Naive B cell (primary cell): ENCODE results near the gene FMNL2. TPM values are rescaled to one million over a fixed set of nuclear protein-coding genes. Genes with fewer than 3 reads are reported as not detected.

Experiments
- ATAC-seq, 2 donors: fragments of 150-1000 bp; cut with Tn5 transposase; 2 replicates each; pipeline ENCODE4 v1.10.0; 2021; ENCODE audit warnings: low read depth in 2 of 2, mild to moderate bottlenecking in 2 of 2, moderate library complexity in 2 of 2
- DNase-seq: peaks from one replicate; pipeline ENCODE4 v3.0.0; 2022
- H3K27ac Mint-ChIP-seq, 6 donors: one replicate each; pipeline ENCODE4 v1.8.0; 2020 to 2022; ENCODE audit warnings: mild to moderate bottlenecking in 6 of 6, mixed read lengths in 6 of 6, moderate library complexity in 5 of 6, inconsistent platforms in 2 of 6
- H3K27me3 Mint-ChIP-seq, 3 donors: one replicate each; pipeline ENCODE4 v1.8.0; 2021 to 2022; ENCODE audit warnings: mixed read lengths in 3 of 3, mild to moderate bottlenecking in 1 of 3
- H3K36me3 Mint-ChIP-seq, 2 donors: one replicate each; pipeline ENCODE4 v1.8.0; 2020 to 2022; ENCODE audit warnings: mixed read lengths in 2 of 2, inconsistent platforms in 1 of 2, mild to moderate bottlenecking in 1 of 2
- H3K4me1 Mint-ChIP-seq, 3 donors: one replicate each; pipeline ENCODE4 v1.8.0; 2020 to 2022; ENCODE audit warnings: mixed read lengths in 3 of 3, inconsistent platforms in 1 of 3, mild to moderate bottlenecking in 1 of 3, moderate library complexity in 1 of 3
- H3K4me3 Mint-ChIP-seq, 8 donors: one replicate each; pipeline ENCODE4 v1.8.0; 2020 to 2022; ENCODE audit warnings: mild to moderate bottlenecking in 8 of 8, mixed read lengths in 8 of 8, moderate library complexity in 8 of 8, inconsistent platforms in 2 of 8
- H3K9me3 Mint-ChIP-seq, 7 donors: one replicate each; pipeline ENCODE4 v1.8.0; 2020 to 2022; ENCODE audit warnings: mixed read lengths in 7 of 7, mild to moderate bottlenecking in 5 of 7, inconsistent platforms in 2 of 7, moderate library complexity in 1 of 7
- polyA plus RNA-seq, 6 donors: library from polyadenylated mRNA; unstranded; fragments of 300-500 nt; fragmentation: Illumina TruSeq; gene quantifications; one replicate each; pipeline ENCODE4 v1.2.3, GENCODE V29; 2021; ENCODE audit warnings: low read depth in 6 of 6

The FMNL2 gene
- polyA plus RNA-seq, 6 donors from 2014 or later = 0.08 to 1.4 (median 0.61) TPM

DNA sequence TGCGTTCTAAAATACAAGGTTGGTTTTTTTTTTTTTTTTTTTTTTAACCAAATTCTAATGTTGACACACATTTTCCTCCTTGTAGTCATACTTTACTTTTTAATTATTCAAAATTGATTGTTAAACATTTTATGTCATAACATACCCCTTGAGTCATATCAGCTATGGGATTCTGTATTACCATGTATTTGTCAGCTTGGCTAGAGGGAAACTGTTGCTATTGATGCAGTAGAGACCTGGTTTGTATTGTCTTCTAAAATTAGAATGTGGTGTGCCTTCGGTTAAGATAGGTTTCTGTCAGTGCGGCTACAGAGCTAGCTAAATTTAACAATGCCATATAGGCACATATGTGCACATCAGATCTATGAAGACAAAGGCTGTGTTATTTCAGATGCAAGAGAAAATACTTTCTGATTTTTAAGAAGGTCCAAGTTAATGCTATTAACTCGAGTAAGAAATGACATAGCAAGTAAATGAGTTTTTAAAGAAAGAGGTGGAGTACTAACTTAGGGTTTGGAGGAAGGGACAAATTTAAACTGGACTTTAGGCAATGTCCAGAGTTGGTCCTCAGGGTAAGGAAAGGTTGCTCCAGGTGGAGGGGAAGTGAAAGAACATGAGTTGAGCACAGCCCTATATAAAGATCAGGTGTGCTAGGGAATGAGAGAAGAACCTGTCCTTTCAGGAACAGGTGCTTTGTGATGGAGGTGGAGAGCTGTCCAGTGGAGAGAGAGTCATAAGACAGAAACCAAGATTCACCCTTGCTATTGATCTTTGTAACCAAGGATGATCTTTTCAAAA is 230.0 kb downstream of the FMNL2 start:
- Mint-ChIP-seq H3K9me3 (no peaks in the 10 kb centered on the region), H3K4me3 (no peak overlapping the region), H3K4me1 (peaks cover 12 to 16% (median 15%) of the 10 kb centered on the region in 3 donors), H3K36me3 (no peaks in the 10 kb centered on the region), H3K27ac (peak overlapping the region in 1 of 6 donors; percentile 17), H3K27me3 (no peaks in the 10 kb centered on the region)
- DNase-seq (no peak), ATAC-seq (no peak)

DNA sequence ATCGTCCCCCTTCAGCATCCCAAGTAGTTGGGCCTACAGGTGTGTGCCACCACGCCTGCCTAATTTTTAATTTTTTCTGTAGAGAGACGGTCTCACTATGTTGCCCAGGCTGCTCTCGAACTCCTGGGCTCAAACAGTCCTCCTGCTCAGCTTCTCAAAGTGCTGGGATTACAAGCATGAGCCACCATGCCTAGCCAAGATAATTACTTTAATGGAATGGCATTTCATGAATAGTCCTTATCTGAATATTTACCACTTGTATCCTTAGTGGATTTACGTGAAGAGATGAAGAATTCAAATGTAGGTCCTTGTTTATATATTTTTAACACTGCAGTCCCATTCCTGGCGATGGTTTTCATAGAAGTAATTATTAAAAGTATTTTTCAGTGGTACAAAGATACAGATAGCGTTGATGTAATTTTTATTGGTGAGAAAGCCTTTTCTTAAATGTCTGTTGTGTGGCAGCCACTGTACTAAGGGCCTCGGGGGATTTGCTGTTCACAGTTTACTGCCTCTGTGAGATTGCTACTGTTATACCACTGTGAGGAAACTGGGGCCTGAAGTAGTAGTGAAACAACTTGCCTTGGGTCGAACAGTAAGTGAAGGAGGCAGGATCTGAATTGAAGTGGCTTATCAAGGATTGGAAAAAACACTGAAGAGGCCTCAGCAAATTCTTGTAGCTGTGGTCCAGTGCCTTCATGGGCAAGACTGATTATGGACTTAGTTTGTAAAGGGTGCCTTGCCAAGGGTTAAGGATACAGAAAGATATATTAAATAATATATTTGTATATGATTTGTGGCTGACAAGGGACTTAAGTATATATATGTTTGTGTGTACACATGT is 231.1 kb downstream of the FMNL2 start:
- Mint-ChIP-seq H3K4me1 (peaks cover 12 to 16% (median 15%) of the 10 kb centered on the region in 3 donors), H3K4me3 (no peak overlapping the region), H3K36me3 (no peaks in the 10 kb centered on the region), H3K27ac (peak overlapping the region in 3 of 6 donors; percentile 1 to 83 (median 39)), H3K27me3 (no peaks in the 10 kb centered on the region), H3K9me3 (no peaks in the 10 kb centered on the region)
- ATAC-seq (peak; percentile 71 to 75), DNase-seq (no peak)

DNA sequence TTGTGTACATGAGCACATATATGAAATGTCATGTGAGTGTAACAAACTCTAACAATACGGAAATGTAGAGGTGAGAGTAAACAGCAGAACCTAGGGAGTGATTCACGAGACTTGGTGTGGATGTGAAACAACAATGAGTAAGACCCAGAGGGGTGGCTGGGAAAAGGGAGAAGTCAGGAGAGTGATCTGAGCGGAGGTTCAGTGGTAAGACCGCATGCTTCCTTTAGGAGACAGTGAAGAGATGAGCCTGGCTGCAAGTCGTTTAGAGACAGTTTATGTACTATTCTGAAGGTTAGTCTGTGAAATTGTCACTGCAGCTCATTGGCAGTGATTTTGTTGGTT is 231.7 kb downstream of the FMNL2 start:
- DNase-seq = no peak
- ATAC-seq = no peak
- peak overlapping the region in 1 of 6 donors; percentile 83 for H3K27ac Mint-ChIP-seq
- H3K27me3 Mint-ChIP-seq = no peaks in the 10 kb centered on the region
- no peak overlapping the region for H3K4me3 Mint-ChIP-seq
- H3K4me1 Mint-ChIP-seq = peaks cover 12 to 16% (median 15%) of the 10 kb centered on the region in 3 donors
- H3K9me3 Mint-ChIP-seq = no peaks in the 10 kb centered on the region
- no peaks in the 10 kb centered on the region for H3K36me3 Mint-ChIP-seq

DNA sequence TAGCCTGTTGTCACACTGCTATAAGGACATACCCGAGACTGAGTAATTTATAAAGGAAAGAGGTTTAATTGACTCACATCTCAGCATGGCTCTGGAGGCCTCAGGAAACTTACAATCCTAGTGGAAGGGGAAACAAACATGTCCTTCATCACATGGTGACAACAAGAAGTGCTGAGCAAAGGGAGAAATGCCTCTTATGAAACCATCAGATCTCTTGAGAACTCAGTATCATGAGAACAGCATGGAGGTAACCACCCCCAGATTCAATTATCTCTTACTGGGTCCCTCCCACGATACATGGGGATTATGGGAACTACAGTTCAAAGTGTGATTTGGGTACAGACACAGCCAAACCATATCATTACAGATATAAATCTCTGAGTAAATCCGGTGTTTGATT is 233.6 kb downstream of the FMNL2 start:
- H3K4me3 Mint-ChIP-seq = no peak overlapping the region
- ATAC-seq (no peak), DNase-seq (no peak)
- H3K27ac Mint-ChIP-seq = no peak overlapping the region
- no peaks in the 10 kb centered on the region for H3K27me3 Mint-ChIP-seq
- peaks cover 12 to 16% (median 15%) of the 10 kb centered on the region in 3 donors for H3K4me1 Mint-ChIP-seq
- no peaks in the 10 kb centered on the region for H3K9me3 Mint-ChIP-seq
- no peaks in the 10 kb centered on the region for H3K36me3 Mint-ChIP-seq

DNA sequence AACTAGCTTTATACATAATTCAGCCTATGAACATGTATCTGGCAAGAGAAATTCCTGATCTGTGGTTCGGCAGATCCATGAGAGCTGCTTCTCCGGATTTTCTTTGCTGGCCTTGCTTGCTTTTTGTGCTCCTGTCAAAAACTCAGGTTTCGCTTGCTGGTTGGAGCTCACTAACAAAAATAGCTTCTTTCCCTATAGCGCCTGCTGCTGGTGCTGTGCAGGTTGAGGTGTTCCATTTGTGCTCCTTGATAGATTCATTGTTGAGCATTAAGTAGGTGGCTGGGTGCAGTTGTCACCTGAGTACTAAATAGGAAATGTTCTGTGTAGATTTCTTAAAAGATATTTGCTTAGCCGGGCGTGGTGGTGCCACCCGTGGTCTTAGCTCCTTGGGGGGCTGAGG is 234.2 kb downstream of the FMNL2 start:
- no peak for DNase-seq
- H3K9me3 Mint-ChIP-seq = no peaks in the 10 kb centered on the region
- no peak overlapping the region for H3K4me3 Mint-ChIP-seq
- H3K27me3 Mint-ChIP-seq = no peaks in the 10 kb centered on the region
- H3K36me3 Mint-ChIP-seq = no peaks in the 10 kb centered on the region
- H3K4me1 Mint-ChIP-seq = peaks cover 12 to 16% (median 15%) of the 10 kb centered on the region in 3 donors
- no peak overlapping the region for H3K27ac Mint-ChIP-seq
- no peak for ATAC-seq

DNA sequence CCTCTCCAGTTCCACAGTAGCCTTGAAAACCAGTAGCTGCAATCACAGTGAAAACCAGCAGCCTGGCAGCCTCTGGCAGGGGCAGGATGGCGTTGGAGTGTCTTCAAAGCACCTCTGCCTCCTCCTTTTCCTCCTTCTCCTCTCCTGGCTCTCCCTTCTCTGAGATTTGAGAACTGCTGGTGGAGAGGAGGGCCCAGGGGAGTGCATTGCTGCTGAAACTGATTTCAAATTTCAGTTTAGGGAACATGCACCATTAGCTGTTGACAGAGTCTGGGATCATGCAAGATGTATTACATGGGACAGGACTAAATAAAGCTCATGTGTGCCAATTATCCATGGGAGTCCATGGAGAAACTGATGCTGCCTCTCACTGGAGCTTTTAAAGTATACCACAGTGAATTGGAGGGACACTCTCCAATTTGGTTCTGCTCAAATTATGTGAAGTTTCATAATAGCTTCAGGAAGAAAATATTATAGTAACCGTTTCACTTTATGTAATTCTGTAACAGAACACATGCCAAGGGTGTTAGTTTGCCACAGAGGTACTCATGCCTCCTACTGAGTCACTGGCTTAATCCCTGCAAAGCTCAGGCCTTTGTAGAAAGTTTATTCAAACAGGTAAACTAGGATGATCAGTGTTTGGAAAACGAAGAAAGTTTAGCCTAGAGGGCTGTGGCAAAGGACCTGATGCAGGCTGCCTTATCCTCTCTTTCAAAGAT is 236.2 kb downstream of the FMNL2 start:
- Mint-ChIP-seq H3K27ac (no peak overlapping the region), H3K9me3 (no peaks in the 10 kb centered on the region), H3K27me3 (no peaks in the 10 kb centered on the region), H3K36me3 (no peaks in the 10 kb centered on the region), H3K4me3 (no peak overlapping the region), H3K4me1 (peaks cover 2 to 7% (median 6%) of the 10 kb centered on the region in 3 donors)
- DNase-seq = no peak
- no peak for ATAC-seq

DNA sequence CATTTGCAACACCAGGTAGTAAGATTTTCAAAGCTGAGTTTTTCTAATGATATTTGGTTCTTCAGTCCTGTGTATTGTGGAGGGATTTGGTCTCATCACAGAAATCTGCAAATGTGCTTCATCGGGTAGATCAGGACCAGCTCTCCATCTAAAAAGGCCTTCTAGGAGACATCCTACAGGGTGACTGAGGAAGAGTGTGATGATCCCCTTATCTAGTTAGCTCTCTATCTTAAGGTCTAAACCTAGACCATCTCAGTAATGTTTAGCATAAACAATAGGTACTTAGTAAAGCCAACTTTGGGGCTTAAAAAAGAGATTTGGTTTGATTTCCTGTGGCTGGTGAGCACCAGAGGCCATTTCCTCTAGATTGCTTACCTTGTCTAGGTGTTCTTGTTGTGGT is 237.1 kb downstream of the FMNL2 start:
- no peak for ATAC-seq
- Mint-ChIP-seq H3K36me3 (no peaks in the 10 kb centered on the region), H3K27ac (no peak overlapping the region), H3K4me1 (no peaks in the 10 kb centered on the region), H3K27me3 (no peaks in the 10 kb centered on the region), H3K4me3 (no peak overlapping the region), H3K9me3 (no peaks in the 10 kb centered on the region)
- DNase-seq = no peak

DNA sequence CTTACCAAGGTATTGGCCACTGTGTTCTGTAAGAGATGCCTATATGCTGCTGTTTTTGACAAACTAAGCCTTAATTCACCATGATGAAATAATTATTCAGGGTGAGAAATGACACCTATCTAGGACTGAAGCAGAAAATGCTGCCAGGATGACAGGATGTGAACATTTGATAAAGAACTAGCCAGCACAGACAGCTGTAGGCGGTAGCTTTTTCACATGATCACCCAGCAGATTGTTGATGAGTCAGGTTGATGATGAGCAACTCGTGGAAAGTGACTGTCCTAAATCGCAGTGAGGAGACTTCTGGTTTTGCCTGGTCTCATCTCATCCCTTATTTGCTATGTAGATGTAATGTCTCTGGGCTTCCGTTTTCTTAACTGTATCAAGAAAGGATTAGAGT is 238.2 kb downstream of the FMNL2 start:
- ATAC-seq = no peak
- Mint-ChIP-seq H3K9me3 (no peaks in the 10 kb centered on the region), H3K27ac (no peak overlapping the region), H3K4me3 (no peak overlapping the region), H3K27me3 (no peaks in the 10 kb centered on the region), H3K36me3 (no peaks in the 10 kb centered on the region), H3K4me1 (no peaks in the 10 kb centered on the region)
- DNase-seq = no peak

DNA sequence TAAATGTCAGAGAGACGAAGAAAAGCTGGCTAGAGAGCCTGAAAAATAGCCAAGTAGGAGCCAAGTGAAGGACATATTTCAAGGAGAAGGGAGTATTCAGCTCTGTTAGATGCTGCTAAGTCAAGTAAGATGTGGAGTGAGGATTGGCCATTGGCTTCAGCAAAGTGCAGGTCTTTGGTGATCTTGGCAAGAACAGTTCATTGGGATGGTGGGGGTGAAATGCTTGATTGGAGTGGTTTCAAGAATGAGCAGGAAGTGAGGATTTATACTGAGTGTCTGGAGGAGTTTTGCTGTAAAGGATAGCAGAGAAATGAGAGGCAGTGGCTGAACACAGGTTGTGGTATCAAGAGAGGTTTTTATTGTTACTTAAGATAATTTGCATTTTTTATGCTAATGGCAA is 242.6 kb downstream of the FMNL2 start:
- Mint-ChIP-seq H3K9me3 (no peaks in the 10 kb centered on the region), H3K27me3 (no peaks in the 10 kb centered on the region), H3K4me3 (no peak overlapping the region), H3K27ac (no peak overlapping the region), H3K4me1 (no peaks in the 10 kb centered on the region), H3K36me3 (no peaks in the 10 kb centered on the region)
- DNase-seq (no peak), ATAC-seq (no peak)

DNA sequence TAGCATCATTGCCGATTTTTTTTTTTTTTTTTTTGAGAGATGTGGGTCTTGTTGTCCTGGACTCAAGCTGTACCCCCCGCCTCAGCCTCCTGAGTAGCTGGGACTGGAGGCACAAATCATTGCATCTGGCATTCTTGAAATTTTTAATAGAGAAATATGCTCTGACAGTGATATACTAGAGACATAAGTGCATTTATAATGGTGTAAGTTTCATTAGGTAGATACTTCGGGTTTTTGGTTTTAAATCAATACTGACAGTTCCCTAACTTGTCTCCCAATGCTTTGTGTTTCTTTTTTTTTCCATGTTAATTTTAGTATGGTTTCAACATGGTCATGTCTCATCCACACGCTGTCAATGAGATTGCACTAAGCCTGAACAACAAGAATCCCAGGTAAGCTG is 243.6 kb downstream of the FMNL2 start:
- Mint-ChIP-seq H3K36me3 (no peaks in the 10 kb centered on the region), H3K9me3 (no peaks in the 10 kb centered on the region), H3K4me3 (no peak overlapping the region), H3K27ac (no peak overlapping the region), H3K27me3 (no peaks in the 10 kb centered on the region), H3K4me1 (peaks cover 0 to 3% (median 0%) of the 10 kb centered on the region in 3 donors)
- ATAC-seq (no peak), DNase-seq (no peak)

DNA sequence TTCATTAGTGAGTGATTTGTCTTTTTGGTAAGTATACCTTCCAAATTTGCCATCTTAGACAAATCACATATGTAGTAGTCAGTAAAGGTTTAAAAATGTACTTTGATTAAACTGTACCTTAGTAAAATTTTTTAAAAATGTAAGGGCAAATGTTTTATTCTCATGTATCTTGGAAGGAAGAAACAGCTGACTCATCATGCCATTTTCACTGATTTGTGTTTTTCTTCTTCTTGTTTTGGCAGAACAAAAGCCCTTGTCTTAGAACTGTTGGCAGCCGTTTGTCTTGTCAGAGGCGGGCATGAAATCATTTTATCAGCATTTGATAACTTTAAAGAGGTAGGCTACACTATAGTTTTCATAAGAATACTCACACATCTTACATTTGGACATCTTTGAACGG is 245.7 kb downstream of the FMNL2 start:
- Mint-ChIP-seq H3K4me1 (peaks cover 0 to 3% (median 0%) of the 10 kb centered on the region in 3 donors), H3K27ac (no peak overlapping the region), H3K9me3 (no peaks in the 10 kb centered on the region), H3K36me3 (no peaks in the 10 kb centered on the region), H3K27me3 (no peaks in the 10 kb centered on the region), H3K4me3 (no peak overlapping the region)
- no peak for ATAC-seq
- no peak for DNase-seq

DNA sequence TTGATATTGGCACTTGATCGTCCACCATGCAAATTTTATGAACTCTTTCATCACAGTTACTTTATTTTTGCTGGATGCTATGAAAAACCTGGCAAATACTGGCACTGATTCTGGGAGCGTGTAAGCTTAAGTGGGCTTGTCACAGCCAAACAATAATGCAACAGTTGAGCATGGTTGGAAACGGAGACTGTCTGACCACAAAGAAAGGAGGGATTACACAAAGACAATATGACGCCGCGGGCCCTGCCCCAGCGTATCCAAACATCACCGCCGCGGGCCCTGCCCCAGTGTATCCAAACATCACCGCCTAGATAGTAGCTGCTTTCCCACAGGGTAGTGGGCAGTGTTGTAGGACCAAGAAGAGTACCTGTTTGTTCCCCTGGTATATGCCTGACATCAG is 246.4 kb downstream of the FMNL2 start:
- Mint-ChIP-seq H3K9me3 (no peaks in the 10 kb centered on the region), H3K27me3 (no peaks in the 10 kb centered on the region), H3K27ac (no peak overlapping the region), H3K36me3 (no peaks in the 10 kb centered on the region), H3K4me1 (peaks cover 0 to 3% (median 0%) of the 10 kb centered on the region in 3 donors), H3K4me3 (no peak overlapping the region)
- ATAC-seq = no peak
- no peak for DNase-seq

DNA sequence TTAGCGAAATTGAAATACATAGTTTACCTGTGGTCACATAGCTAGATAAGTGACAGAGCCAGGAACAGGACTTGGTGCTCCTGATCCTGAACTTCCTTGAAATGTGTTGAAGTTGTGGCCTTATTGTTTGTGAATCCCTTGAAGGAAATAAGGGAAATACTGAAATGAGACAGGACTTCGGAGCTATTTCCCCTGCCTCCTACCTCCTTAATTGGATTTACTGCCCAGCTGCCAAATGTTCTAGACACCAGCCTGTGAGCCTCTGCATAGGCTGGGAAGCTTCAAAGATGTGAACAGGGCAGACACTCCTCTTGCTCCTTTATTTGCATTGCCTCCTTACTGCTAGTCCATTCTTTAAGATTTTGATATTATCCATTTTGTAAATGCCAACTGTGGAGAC is 247.1 kb downstream of the FMNL2 start:
- peaks cover 0 to 3% (median 0%) of the 10 kb centered on the region in 3 donors for H3K4me1 Mint-ChIP-seq
- no peak overlapping the region for H3K27ac Mint-ChIP-seq
- no peak overlapping the region for H3K4me3 Mint-ChIP-seq
- ATAC-seq = no peak
- no peaks in the 10 kb centered on the region for H3K36me3 Mint-ChIP-seq
- no peaks in the 10 kb centered on the region for H3K9me3 Mint-ChIP-seq
- DNase-seq = no peak
- H3K27me3 Mint-ChIP-seq = no peaks in the 10 kb centered on the region
